Inflammatory macrophage (primary cell): ENCODE measurements around the gene ADAMTS6.

Experiments used
- DNase-seq, 2 donors: peaks; one replicate each; pipeline ENCODE4 v3.0.0-alpha.2; 2020 to 2022

The ADAMTS6 gene

GRCh38 chr5:65100911-65101631 lies 380.6 kb downstream of the ADAMTS6 start:
- DNase-seq, result peak; percentile 14 to 25
